Measurements from ENCODE around the gene AFAP1.

GRCh38 chr4:7970361-7970946 is 30.8 kb upstream of the AFAP1 start:
- TF ChIP-seq FOXM1 (IDR thresholded peaks at IDR 0.05; ENCODE audit: borderline replicate concordance) (no peak), SUZ12 (IDR thresholded peaks at IDR 0.05) (no peak)
